ENCODE data around the gene ABO. TPM values are rescaled to one million over a fixed set of nuclear protein-coding genes. Genes with fewer than 3 reads are reported as not detected.

The ABO gene
- total RNA-seq = 1 to 10 TPM in 1 of 2 donors, under 1 TPM in 1; 0.35 to 1.2 TPM
- polyA plus RNA-seq (2013, experiment 1 of 2) = 0.50 TPM
- not detected for polyA plus RNA-seq (2013, experiment 2 of 2)
- long read RNA-seq, experiment 1 = 0 reads
- long read RNA-seq, experiment 2 = 0 reads
- long read RNA-seq, experiment 3 = 0 reads
- long read RNA-seq, experiment 4 = 0 reads

GRCh38 chr9:133275105-133276000 lies at the start of gene ABO:
ABO (minus strand) TSS chr9:133275201.
- Histone ChIP-seq H3K27me3 (ENCODE audit: control insufficient read depth, insufficient read depth, low read length, poor library complexity, severe bottlenecking) (peaks cover 82% of the 10 kb centered on the region), H3K9ac (ENCODE audit: extremely low read depth, low read length, poor library complexity, severe bottlenecking) (no peak within 1 kb of the TSS), H3K4me1 (ENCODE audit: control insufficient read depth, insufficient read depth, low read length) (no peaks in the 10 kb centered on the region), H3K36me3 (ENCODE audit: control insufficient read depth, insufficient read depth, low read length) (no peaks in the 10 kb centered on the region), H3K9me3 (ENCODE audit: control insufficient read depth, low read length) (no peaks in the 10 kb centered on the region), H3K4me3 (ENCODE audit: low read length) (peak within 1 kb of the TSS; percentile 35), H3K27ac (ENCODE audit: low read depth, low read length) (no peak within 1 kb of the TSS)
- Mint-ChIP-seq H3K4me3 (peak within 1 kb of the TSS; percentile 49), H3K4me1 (peaks cover 2% of the 10 kb centered on the region), H3K9me3 (peaks cover 26% of the 10 kb centered on the region), H3K27me3 (ENCODE audit: insufficient read depth) (peaks cover 77% of the 10 kb centered on the region), H3K36me3 (ENCODE audit: low read depth) (no peaks in the 10 kb centered on the region), H3K27ac (no peak within 1 kb of the TSS)
- peak; percentile 78 for DNase-seq
- WGBS, 2 experiments (ENCODE audit: insufficient coverage in 1 of 2, insufficient read length in 1 of 2) = 2 to 3% methylated on average over 13 to 110 of the region's 110 CpGs
- peak; percentile 50 for TF ChIP-seq CTCF (conservative IDR thresholded peaks at IDR 0.05)

- peaks cover 2% of the 10 kb centered on the region for H3K36me3 Mint-ChIP-seq (ENCODE audit: low read depth)
- no peak for DNase-seq
- 84% methylated on average over 13 of the region's 13 CpGs for whole genome bisulfite sequencing, 2 experiments (ENCODE audit: insufficient coverage in 1 of 2, insufficient read length in 1 of 2)
- Histone ChIP-seq H3K4me3 (ENCODE audit: low read length) (no peak overlapping the region), H3K9me3 (ENCODE audit: control insufficient read depth, low read length) (peaks cover 6% of the 10 kb centered on the region), H3K27me3 (ENCODE audit: control insufficient read depth, insufficient read depth, low read length, poor library complexity, severe bottlenecking) (no peaks in the 10 kb centered on the region), H3K36me3 (ENCODE audit: control insufficient read depth, insufficient read depth, low read length) (no peaks in the 10 kb centered on the region), H3K4me1 (ENCODE audit: control insufficient read depth, insufficient read depth, low read length) (no peaks in the 10 kb centered on the region), H3K9ac (ENCODE audit: extremely low read depth, low read length, poor library complexity, severe bottlenecking) (no peak overlapping the region), H3K27ac (ENCODE audit: low read depth, low read length) (no peak overlapping the region)
- no peak for TF ChIP-seq CTCF (conservative IDR thresholded peaks at IDR 0.05)
- H3K27ac Mint-ChIP-seq = no peak overlapping the region
- no peak overlapping the region for H3K4me3 Mint-ChIP-seq
- H3K27me3 Mint-ChIP-seq (ENCODE audit: insufficient read depth) = peaks cover 21% of the 10 kb centered on the region
- H3K9me3 Mint-ChIP-seq = peaks cover 46% of the 10 kb centered on the region
- no peaks in the 10 kb centered on the region for H3K4me1 Mint-ChIP-seq
Measured at GRCh38 chr9:133323991-133324703, 49.1 kb upstream of the ABO start.

- no peaks in the 10 kb centered on the region for H3K4me1 Mint-ChIP-seq
- H3K4me3 Mint-ChIP-seq = no peak overlapping the region
- peaks cover 19% of the 10 kb centered on the region for H3K27me3 Mint-ChIP-seq (ENCODE audit: insufficient read depth)
- no peak for TF ChIP-seq CTCF (conservative IDR thresholded peaks at IDR 0.05)
- WGBS, 2 experiments (ENCODE audit: insufficient coverage in 1 of 2, insufficient read length in 1 of 2) = 88 to 92% methylated on average over 5 to 9 of the region's 10 CpGs
- no peaks in the 10 kb centered on the region for H3K36me3 ChIP-seq (ENCODE audit: control insufficient read depth, insufficient read depth, low read length)
- H3K27ac ChIP-seq (ENCODE audit: low read depth, low read length) = no peak overlapping the region
- H3K9me3 Mint-ChIP-seq = peaks cover 36% of the 10 kb centered on the region
- H3K27me3 ChIP-seq (ENCODE audit: control insufficient read depth, insufficient read depth, low read length, poor library complexity, severe bottlenecking) = no peaks in the 10 kb centered on the region
- peaks cover 2% of the 10 kb centered on the region for H3K36me3 Mint-ChIP-seq (ENCODE audit: low read depth)
- no peaks in the 10 kb centered on the region for H3K4me1 ChIP-seq (ENCODE audit: control insufficient read depth, insufficient read depth, low read length)
- peaks cover 6% of the 10 kb centered on the region for H3K9me3 ChIP-seq (ENCODE audit: control insufficient read depth, low read length)
- DNase-seq = no peak
- no peak overlapping the region for H3K4me3 ChIP-seq (ENCODE audit: low read length)
- H3K9ac ChIP-seq (ENCODE audit: extremely low read depth, low read length, poor library complexity, severe bottlenecking) = no peak overlapping the region
- H3K27ac Mint-ChIP-seq = no peak overlapping the region
Measured at GRCh38 chr9:133323211-133323610, 48.2 kb upstream of the ABO start.
